Fibroblast of skin of left quadriceps (primary cell): ENCODE results near the gene CDC14C.

Experiments used
- DNase-seq, 2 experiments: peaks; one replicate each; pipeline ENCODE4 v3.0.0-alpha.2; 2013; ENCODE audit warnings: low read depth in 2 of 2

The CDC14C gene

GRCh38 chr7:48976253-48976652 is 51.9 kb downstream of the CDC14C start:
- no peak for DNase-seq

- no peak for DNase-seq
These were observed 52.5 kb downstream of the CDC14C start for GRCh38 chr7:48976850-48977249.
